ENCODE data around the gene NOL4L.

DNA sequence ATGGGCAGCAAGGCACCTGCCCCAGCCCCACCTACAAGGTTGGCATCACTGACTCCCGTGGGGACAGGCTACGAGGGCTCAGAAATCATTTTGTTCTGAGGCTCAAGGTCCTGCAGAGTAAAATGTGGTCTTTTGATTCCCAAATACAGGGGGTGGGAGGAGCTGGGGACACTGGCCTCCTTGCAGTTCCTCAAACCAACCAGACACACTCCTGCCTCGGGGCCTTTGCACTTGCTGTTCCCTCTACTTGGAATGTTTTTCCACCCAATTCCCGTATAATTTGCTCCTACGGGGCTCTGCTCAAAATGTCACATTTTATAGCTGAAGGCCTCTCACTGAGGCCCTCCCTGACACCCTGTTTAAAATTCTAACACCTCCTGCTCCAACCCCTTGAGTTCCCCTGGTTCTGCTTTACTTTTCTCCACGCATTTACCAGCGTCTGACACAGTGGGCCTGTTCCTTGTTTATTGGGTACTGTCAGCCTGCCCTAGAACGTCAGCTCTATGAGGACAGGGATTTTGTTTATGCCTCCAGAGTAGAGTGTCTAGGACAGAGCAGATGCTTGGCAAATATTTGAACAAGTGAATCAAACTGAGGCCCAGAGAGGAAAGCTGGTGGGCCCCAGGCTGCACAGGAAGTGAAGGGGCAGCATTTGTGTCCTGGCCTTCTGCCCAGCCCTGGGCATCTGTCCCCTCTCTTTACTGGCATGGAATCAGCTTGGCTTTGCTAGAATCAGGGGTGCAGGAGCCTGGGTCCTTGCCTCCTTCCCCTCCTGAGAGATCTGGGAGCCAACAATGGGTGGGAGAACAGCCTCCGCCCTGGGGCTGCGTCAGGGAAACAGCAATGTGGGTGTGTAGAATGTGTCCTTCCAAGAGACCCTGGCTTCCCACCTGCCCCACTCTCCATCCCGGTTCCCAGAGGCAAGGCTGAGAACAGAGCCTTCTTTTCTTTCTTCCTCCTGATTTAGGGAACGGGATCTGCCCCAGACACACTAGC lies 18.5 kb downstream of the NOL4L start:
- TF ChIP-seq POLR2A (IDR thresholded peaks at IDR 0.05; ENCODE audit: low read depth) = no peak
- no peak for TF ChIP-seq POLR2AphosphoS5 (IDR thresholded peaks at IDR 0.05)
- TF ChIP-seq, protein P1, sequence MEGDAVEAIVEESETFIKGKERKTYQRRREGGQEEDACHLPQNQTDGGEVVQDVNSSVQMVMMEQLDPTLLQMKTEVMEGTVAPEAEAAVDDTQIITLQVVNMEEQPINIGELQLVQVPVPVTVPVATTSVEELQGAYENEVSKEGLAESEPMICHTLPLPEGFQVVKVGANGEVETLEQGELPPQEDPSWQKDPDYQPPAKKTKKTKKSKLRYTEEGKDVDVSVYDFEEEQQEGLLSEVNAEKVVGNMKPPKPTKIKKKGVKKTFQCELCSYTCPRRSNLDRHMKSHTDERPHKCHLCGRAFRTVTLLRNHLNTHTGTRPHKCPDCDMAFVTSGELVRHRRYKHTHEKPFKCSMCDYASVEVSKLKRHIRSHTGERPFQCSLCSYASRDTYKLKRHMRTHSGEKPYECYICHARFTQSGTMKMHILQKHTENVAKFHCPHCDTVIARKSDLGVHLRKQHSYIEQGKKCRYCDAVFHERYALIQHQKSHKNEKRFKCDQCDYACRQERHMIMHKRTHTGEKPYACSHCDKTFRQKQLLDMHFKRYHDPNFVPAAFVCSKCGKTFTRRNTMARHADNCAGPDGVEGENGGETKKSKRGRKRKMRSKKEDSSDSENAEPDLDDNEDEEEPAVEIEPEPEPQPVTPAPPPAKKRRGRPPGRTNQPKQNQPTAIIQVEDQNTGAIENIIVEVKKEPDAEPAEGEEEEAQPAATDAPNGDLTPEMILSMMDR (IDR thresholded peaks at IDR 0.05) = no peak
- no peak for TF ChIP-seq EP300 (IDR thresholded peaks at IDR 0.05)
